ENCODE data around the gene GNAZ. TPM values are rescaled to one million over a fixed set of nuclear protein-coding genes. Genes with fewer than 3 reads are reported as not detected.

The GNAZ gene
- total RNA-seq, 4 donors from 2014 or later = 4.1 to 16.2 (median 6.5) TPM

- no peak for TF ChIP-seq CTCF (IDR thresholded peaks at IDR 0.05; ENCODE audit: low read depth)
Measured at GRCh38 chr22:23114721-23115020, 44.4 kb downstream of the GNAZ start.

GRCh38 chr22:23115369-23115768 lies 45.0 kb downstream of the GNAZ start:
- TF ChIP-seq CTCF (IDR thresholded peaks at IDR 0.05; ENCODE audit: low read depth) = no peak

GRCh38 chr22:23115825-23116494 lies 45.6 kb downstream of the GNAZ start:
- no peak for TF ChIP-seq CTCF (IDR thresholded peaks at IDR 0.05; ENCODE audit: low read depth)

- no peak for TF ChIP-seq CTCF (IDR thresholded peaks at IDR 0.05; ENCODE audit: low read depth)
Measured at GRCh38 chr22:23116506-23117263, 46.4 kb downstream of the GNAZ start.

GRCh38 chr22:23117275-23117674 lies 47.0 kb downstream of the GNAZ start:
- TF ChIP-seq CTCF (IDR thresholded peaks at IDR 0.05; ENCODE audit: low read depth) = no peak

GRCh38 chr22:23117891-23118646 lies 47.8 kb downstream of the GNAZ start:
- TF ChIP-seq CTCF (IDR thresholded peaks at IDR 0.05; ENCODE audit: low read depth) = no peak
